ENCODE data around the gene AP3M1.
A peak's percentile ranks its signal among the peaks of the same experiment; 100 is the strongest.
"Not testable (repeated sequence)": the region's sequence is repeated elsewhere in the genome, so short reads cannot be mapped to it uniquely, and the experiment has no call there.

AP3M1 gene

GRCh38 chr10:74160013-74160412 lies 9.4 kb upstream of the AP3M1 start:
- FAIRE-seq, result no peak

- no peak for FAIRE-seq
Observed at GRCh38 chr10:74156919-74157289, 6.3 kb upstream of the AP3M1 start.

DNA sequence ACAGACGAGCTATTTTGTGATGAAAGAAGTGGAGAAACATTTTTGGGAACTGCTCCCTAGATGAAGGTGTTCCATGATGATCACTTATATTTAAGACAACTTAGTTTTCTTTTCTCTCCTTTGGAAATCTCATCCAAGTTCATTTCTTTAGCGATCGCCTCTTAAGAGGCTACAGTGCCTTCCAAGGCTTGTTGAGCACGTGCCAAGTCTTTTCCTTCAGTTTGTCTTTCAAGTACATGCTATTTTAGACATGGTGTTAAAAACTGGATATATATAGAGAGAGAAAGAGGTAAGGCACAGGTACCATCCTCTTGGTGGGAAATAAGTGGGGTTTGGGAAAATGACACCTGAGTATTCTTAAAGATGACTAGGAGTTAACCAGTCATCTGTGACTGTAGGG lies 3.0 kb upstream of the AP3M1 start:
- FAIRE-seq, result no peak

DNA sequence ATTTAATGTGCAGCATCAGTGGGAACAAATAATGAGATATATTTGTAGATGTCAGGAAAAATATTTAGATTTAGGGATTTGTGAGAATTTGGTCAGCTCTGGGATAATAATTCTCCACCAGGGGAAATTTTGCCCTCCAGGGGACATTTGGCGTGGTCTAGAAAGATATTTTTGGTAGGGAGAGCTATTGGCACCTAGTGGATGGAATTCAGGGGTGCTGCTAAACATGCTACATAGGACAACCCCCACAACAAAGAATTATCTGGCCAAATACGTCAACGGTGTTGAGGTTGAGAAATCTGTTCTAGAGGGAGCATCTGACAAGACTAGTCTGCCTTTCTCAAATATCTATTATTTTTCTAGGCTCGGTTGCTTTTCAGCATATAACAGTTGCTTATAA lies 2.5 kb upstream of the AP3M1 start:
- FAIRE-seq, result no peak

GRCh38 chr10:74151879-74152722 lies 1.5 kb upstream of the AP3M1 start:
- FAIRE-seq, result no peak

- peak; percentile 98 for FAIRE-seq
Observed at GRCh38 chr10:74150990-74151878, 606 bp upstream of the AP3M1 start, which contains the start of gene ADK. Gene ADK, plus strand, starts transcription at chr10:74151221. Its CDS starts 58 bp downstream, at chr10:74151279.

DNA sequence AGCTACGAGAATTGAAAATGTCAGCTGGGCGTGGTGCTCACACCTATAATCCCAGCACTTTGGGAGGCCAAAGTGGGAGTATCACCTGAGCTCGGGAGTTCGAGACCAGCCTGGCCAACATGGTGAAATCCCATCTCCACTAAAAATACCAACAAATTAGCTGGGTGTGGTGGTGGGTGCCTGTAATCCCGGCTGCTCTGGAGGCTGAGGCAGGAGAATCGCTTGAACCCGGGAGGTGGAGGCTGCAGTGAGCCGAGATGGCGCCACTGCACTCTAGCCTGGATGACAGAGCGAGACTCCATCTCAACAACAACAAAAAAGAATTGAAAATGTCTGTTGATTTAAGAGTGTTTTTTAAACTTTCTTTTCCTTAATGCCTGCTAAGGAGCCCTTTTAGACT lies 3.6 kb downstream of the AP3M1 start:
- not testable (repeated sequence) for FAIRE-seq

- FAIRE-seq, result no peak
Observed at GRCh38 chr10:74145133-74145532, 5.5 kb downstream of the AP3M1 start.

DNA sequence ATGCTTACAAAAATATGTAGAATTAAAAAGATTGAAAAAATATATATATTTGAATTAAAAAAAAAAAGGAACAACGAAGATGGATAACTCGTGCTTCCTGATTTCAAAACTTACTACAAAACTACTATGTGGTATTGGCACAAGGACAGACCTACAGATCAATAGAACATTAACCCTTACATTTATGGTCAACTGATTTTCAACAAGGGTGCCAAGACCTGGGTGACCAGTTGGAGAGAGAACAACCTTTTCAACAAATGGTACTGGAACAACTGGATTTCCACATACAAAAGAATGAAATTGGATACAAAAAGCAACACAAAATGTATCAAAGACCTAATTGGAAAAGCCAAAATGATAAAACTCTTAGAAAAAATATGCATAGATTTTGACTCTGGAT lies 10.1 kb downstream of the AP3M1 start:
- no peak for FAIRE-seq

DNA sequence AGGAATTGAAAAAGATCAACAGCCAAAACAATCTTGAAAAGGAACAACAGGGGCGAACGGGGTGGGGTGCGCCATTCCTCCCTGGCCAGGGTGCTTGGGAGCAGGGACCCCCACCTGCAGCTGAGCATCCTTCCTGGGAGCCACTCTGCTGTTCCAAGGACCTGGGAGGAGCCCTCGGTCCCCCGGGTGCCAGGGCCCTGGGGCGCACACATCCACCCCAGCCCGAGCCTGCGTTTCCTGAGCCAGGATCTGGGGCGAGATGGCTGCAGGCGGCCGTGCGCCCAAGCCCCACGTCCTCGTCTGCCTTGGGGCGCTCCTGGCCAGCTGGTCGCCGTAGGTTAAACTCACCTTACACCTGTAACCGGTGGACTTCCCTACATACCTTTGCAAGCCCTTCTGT lies 10.6 kb downstream of the AP3M1 start:
- no peak for FAIRE-seq

GRCh38 chr10:74138596-74138995 lies 12.0 kb downstream of the AP3M1 start:
- FAIRE-seq, result not testable (repeated sequence)

GRCh38 chr10:74137992-74138391 lies 12.6 kb downstream of the AP3M1 start:
- FAIRE-seq, result no peak

DNA sequence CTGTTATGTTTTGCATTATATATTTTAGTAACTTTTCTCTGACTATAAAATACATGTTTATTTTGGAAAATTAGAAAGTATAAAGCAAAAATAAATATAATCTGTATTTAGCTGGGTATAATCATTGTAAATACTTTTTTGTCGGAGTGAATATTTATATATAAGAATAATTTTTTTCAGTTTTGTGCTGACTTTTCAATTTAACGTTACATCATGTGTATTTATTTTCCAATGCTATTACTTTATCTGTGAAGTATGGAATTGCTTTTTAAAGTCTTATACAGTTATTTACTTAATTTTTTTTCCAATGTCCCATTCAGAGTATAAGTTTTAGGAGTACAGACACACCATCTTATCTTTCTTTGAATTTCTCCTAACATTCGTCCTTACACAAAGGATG lies 15.2 kb downstream of the AP3M1 start:
- peak; percentile 27 for FAIRE-seq

GRCh38 chr10:74133923-74134820 lies 16.5 kb downstream of the AP3M1 start:
- FAIRE-seq, result no peak

- FAIRE-seq, result no peak
Observed at GRCh38 chr10:74123081-74123480, 27.5 kb downstream of the AP3M1 start.

GRCh38 chr10:74122060-74122459 lies 28.6 kb downstream of the AP3M1 start:
- FAIRE-seq, result no peak

- FAIRE-seq, result no peak
Observed at GRCh38 chr10:74121368-74121767, 29.3 kb downstream of the AP3M1 start.

DNA sequence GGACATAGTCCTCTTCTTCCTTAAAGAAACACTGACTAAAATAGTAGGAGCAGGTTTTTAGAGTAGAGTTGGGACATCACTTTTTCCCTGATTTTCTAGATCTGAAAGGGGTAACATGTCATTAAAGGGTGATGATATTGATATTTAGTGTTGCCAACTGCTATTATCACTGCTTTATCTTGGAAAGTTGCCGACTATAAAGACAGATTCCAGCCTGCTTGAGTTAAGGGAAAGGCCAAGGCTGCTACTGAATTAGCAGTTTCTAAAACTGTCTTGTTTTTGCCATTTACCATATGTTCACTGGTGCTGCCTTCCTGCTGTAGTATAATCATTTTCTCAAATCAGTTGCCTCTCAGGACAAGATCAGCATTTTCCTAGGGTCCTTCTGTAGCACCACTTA lies 29.7 kb downstream of the AP3M1 start:
- no peak for FAIRE-seq

DNA sequence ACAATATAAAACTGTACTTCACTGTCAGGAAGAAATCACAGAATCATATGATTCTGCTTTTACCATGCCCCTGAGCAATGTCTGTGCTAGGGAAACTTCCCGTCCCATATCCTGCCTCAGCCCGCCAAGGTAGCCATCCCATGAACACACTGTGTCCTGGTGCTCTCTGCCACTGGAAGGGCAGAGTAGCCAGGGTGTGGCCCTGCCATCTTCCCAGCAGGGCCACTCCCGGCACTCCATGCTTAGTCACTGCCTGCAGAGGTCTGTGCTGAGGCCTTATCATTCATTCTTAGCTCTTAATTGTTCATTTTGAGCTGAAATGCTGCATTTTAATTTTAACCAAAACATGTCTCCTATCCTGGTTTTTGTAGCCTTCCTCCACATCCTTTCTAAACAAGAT lies 31.8 kb downstream of the AP3M1 start:
- FAIRE-seq, result no peak

DNA sequence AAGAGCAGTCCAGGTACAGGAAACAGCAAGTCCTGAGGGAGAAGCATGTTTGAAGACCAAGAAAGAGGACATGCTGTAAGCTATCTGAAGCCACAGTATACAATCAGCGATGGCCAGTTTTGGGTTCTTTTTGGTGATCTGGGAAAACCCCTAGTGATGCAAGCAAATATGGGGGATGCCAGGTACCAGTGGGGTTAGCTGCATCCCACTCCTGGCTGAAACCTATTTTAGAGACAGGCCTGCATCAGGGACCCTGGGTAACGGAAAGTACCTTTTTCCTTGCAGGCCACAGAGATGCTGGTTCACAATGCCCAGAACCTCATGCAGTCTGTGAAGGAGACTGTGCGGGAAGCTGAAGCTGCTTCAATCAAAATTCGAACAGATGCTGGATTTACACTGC lies 32.9 kb downstream of the AP3M1 start:
- no peak for FAIRE-seq

DNA sequence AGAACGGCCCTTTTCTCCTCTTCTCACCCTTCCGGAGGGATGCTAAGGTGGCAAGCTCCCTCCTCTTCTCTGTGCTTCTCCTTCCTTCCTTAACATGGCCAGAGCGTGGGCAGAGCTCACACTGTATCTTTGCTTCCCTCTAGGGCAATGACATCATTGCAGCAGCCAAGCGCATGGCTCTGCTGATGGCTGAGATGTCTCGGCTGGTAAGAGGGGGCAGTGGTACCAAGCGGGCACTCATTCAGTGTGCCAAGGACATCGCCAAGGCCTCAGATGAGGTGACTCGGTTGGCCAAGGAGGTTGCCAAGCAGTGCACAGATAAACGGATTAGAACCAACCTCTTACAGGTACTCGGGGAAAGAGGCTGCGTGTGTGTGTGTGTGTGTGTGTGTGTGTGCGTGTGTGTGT lies 36.6 kb downstream of the AP3M1 start:
- FAIRE-seq, result no peak

DNA sequence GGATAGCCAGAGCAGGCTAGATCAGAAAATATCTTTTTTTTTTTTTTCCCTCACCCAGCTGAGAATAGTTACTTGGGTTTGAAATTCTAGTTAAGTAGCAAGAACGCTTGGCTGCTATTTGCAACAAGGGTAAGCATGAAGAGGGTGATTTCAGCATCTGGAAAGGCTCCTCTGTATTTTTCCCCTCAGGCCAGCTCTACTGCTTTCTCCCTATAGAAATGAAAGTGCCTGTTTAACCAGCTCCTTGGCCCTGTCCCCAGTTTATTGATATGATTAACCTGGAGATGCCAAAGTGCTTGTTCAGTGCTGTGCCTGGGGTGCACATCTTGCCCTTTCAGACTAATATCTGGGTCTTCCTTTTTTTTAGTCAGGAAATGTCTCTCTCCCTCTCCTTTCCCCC lies 37.1 kb downstream of the AP3M1 start:
- no peak for FAIRE-seq

- FAIRE-seq, result no peak
Observed at GRCh38 chr10:74111799-74112198, 38.8 kb downstream of the AP3M1 start.
